Activated CD4-positive, alpha-beta T cell treated with anti-CD3 and anti-CD28 coated beads, Interleukin-2, Interleukin-6, amounts not matched to agents 100 ng/mL and 50 ng/mL, durations not matched to agents 16 hours and 8 hours (primary cell): Measurements from ENCODE around the gene SIAH1.

Source experiments
- DNase-seq: peaks from one replicate; pipeline ENCODE4 v3.0.0-alpha.2; 2020

Gene SIAH1

DNA sequence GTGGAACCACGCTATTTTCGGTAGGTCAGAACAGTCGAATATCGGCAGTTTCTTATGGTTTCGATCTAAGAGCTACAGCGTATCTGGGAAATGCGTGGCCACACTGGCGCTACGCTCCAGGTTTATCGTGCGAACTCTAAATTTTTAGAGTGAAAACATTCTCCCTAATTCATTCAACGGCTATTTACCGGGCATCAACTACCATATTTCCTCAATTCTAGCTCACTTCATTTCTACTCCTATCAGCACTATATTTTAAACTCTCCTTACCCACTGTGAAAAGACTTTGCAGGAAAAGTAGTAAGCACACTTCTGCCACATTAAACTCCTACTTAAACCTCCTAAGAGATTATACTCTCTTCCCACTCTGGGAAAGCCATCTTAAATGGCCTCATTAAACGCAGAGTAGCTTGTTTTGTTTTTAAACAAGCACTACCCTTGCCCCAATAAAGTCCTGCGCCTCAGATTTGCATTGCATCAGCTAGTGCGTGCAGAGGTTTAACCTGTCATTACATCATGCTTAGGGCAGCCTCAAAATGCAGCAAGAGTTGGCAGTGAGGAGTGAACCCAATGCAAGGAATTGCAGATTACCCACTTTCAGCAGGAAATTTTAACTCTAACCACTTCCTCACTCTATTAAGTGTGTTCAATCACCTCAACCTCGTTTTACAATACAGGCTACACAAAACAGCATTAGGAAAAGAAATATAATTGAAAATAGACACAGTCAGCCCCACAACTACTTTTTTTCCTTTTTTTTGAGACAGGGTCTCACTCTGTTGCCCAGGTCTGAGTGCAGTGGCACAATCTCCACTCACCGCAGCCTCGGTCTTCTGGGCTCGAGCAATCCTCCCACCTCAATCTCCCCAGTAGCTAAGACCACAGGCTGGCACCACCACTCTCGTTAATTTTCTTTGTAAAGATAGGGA is 18.8 kb downstream of the SIAH1 start:
- DNase-seq, result peak; percentile 83

DNA sequence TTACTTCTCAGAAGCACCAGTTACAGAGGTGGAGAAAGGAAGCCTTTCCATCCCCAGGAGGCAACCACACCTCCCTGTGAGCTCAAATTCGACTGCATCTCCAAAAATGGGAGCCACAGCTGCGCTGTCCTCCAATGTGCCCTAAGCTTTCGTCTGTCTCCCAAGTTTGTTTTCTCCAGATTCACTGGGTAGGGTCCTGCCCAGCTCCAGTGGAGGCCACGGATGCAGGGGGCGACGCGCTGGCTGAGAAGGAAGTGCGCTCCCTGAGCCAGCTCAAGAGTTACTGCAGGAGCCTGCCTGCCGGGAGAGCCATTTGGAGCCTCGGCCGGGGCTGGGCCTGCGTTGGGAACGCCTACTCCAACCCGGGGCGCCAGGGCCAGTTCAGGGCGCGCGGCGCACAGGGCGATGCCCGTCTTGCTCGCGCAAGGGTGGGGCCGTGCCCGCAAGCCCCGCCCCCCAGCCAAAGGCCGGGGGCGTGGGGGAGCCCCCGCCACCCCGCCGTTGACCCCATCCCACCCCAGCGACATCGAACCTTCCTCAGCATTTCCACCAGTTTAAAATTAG is 19.5 kb downstream of the SIAH1 start:
- peak; percentile 91 for DNase-seq

DNA sequence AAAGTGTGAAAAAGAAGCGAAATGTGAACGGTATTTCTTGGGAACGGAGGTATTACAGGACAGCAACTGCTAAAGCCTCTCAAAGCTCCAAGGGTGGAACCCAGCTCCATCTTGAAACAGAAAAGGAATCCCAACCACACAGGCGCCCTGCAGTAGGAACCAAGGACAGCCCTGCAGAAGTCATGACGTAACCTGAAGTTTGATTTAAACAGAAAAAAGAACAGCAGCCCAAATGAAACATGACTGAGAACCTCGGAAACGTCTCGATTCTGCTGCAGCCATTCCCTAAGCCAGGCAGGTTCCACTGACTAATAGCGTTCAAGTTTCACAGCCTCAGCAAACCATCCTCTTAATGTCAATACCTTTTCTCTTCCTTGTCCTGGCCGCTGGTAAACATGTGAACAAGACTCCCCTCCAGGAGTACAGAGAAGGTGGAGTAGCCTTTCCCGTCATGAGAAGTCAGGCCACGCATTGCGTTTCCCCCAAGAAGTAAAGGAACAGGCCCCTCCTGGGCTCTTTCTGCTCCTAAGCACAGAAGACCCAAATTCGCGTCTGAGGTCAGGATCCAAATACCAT is 20.1 kb downstream of the SIAH1 start:
- no peak for DNase-seq

DNA sequence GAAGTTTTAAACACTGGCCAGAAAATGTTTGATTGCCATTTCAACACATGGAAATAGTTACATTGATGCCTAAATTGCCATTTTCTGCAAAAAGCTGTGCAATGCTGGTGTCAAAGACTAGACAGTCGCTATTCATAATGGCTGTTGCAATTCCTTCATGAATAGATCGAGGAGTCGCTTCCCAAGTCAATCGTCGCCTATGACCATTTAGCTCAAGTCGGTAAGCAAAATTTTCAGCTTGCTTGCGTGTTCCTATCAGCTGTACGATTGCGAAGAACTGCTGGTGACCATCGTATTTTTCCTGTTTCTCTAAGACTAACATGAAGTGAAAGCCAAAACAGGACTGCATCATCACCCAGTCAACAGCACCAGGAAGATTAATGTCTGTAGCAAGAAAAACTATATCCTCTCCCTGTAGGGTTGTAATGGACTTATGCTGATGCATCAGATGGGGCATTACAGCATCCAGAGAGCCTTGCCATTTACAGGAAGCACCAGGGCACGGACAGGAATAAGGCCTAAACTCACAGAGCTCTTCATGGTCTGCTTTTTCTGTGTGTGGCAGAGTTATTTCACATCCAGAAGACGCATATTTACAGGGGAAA is 23.6 kb downstream of the SIAH1 start:
- DNase-seq, result no peak

DNA sequence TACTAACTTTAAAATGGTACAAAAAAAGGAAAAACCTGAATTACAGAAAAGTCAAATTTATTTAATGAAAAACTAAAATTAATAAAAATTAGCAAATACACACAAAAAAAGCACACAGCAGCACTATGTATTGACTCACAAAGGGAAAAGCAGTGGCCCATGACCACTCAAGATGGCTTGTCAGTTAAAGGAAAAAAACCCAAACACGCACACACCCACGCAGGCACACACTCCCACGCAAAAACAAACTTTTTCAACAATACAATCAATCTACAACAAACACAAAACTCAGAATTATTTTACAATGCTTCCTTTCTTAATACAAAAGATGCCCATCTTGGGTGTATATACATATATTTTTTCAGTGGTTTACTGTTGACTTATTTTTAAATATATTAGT is 24.2 kb downstream of the SIAH1 start:
- no peak for DNase-seq

DNA sequence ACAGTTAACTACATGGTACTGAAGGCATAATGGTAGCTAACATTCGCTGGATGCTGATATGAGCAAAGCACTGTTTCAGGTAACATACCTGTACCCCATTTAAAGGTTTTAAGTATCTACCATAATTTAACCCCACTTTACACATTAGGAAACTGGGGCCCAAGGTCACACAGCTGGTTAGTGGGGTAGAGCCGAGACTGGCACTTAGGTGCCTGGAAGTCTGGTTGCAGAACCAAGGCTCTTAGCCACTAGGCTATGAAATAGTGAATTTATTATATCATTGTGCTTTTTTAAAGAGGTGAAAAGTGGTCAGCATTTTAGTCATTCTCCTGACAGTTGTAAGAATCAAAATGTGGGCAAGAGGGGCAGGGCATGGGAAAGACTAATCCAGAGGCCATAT is 25.2 kb downstream of the SIAH1 start:
- no peak for DNase-seq

DNA sequence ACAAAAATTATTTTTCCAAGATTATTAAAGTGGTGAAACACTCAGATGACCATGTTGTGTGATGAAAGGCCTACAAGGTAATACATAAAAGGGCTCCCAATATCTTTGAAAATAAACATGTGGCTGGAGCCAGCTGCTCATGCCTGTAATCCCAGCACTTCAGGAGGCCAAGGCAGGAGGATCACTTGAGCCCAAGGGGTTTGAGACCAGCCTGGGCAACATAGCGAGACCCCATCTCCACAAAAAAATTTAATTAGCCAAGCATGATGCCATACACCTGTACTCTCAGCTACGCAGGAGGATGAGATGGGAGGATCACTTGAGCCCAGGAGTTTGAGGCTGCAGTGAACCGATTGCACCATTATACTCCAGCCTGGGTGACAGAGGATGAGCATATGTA is 26.8 kb downstream of the SIAH1 start:
- no peak for DNase-seq

DNA sequence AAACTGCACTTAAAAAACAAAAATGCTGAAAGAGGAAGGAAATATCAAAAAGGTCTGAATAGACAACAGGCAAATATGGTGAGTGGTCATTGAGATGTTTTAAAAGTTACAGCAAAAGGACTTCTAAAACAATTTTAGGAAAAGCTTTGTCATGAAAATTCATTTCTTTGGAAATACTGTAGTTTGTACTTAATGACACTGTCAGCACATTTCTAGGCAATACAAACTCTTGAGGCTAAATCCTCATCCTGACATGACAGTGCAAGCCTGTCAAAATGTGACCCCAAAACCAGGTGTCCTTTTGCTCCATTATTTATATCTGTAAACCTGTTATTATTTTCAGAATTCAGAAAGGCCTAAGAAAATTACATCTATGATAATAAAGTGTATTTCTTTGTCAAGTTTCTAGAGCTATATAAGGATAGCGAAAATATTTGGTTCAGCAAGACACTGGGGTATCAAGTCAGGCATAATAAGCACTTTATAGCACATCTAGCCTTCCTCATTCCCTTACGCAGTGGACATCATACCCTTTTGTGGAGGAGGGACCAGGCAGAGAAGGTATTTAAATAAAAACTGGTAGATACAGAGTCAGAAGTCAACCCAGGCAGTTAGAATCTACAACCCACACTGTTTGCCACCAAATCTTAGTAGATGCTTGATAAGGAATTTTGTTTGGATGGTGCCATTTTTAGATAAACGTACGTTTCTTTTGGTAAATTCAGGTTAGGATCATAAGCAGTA is 28.4 kb downstream of the SIAH1 start:
- DNase-seq, result no peak

DNA sequence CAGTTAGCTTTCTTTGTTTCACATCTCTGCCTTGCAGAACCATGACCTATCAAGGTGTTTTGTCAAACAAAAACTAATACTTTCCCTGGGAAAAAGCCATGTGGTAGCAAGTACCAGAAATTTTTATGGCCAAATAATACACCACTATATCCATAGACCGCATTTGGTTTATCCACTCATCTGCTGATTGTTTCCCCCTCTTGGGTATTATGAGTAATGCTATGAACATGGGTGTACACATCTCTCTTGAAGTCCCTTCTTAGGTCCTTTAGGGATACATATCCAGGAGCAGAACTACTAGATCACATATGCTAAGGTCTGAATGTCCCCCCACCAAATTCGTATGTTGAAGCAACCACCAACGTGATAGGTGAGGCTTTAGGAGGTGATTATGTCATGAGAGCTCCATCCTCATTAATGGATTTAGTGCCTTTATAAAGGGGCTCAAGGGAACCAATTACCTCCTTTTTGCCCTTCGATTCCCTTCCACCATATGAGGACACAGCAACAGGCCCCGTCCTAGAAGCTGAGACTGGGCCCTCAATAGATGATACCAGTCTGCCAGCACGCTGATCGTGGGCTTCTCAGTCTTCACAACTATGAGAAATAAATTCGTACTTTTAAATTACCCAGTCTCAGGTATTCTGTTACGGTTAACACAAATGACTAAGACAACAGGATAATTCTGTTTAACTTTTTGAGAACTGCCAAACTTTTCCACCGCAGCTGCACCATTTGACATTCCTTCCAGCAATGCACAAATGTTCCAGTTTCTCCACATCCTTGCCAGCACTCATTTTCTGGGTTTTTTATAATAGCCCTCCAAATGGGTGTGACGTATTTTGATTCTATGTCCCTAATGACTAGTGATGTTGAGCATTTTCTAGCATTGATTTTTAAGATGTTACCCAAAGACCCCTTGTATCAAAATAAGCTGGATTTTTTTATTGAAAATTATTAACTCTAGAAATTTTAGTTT is 30.0 kb downstream of the SIAH1 start:
- DNase-seq, result no peak

DNA sequence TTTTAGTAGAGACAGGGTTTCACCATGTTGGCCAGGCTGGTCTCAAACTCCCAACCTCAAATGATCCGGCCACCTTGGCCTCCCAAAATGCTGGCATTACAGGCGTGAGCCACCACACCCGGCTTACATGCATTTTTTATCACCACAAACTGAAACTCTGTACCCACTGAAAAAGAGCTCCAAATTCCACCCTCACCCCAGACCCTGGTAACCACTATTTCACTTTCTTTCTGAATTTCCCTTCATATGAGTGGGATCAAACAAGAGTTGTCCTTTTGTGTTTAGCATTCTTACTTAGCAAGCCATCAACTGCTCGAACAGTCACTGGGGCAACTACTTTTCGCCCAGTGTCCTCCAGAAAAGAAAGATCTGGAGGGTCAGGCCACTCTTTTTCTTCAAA is 30.8 kb downstream of the SIAH1 start:
- DNase-seq, result peak; percentile 19

DNA sequence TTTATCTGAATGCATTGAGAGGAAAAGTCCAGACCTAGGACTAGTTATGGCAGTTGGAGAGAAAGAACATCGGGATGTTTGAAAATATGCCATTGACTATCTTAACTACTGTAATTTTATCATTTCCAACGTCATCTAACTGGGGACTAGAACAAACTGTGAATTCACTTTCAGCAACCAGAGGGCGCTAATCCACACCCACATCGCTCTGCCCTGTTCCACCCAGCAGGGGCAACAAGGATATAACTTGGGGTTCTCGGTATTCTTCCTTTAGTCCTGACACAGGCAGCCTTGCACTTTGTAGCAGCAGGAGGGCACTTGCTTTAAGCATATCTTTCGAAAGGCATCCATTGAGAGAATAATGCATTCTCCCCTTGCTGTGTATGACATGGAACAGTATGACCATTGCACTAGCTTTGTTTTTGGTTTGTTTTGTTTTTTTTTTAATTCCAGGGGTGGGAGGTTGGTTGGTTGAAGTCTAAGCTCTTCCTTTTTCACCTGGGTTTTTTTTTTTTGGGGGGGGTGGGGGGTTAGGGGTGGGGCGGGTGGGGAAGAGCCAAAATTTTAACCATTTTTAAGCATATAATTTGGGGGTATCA is 31.5 kb downstream of the SIAH1 start:
- DNase-seq, result peak; percentile 68

DNA sequence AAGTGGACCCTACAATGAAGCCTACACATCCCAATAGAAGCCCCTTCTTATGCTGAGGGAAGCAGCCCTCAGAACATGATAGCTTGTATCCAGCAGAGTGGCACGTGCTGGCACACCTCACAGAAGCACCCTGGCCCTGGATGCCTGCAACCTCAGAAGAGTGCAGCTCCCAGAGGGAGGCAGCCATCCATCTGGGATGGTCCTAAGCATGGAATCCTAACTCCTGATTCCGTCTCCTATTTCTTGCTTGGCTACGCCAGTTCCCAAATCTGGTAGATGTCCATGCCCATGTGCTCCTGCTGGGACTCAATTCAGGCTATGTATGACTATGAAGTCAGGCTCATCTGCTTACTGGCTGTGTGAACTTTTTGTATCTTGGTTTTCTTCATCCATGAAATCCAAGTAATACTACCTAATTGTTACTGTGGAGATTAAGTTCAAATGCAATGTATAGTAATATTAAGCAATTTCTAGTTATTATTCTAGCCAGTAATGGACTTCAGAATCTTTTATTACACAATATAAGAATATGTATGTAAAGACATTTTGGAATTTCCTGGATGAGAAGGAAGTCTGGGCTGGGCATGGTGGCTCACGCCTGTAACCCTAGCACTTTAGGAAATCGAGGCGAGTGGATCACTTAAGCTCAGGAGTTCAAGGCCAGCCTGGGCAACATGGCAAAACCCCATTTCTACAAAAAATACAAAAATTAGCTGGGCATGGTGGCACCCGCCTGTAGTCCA is 32.4 kb downstream of the SIAH1 start:
- no peak for DNase-seq

DNA sequence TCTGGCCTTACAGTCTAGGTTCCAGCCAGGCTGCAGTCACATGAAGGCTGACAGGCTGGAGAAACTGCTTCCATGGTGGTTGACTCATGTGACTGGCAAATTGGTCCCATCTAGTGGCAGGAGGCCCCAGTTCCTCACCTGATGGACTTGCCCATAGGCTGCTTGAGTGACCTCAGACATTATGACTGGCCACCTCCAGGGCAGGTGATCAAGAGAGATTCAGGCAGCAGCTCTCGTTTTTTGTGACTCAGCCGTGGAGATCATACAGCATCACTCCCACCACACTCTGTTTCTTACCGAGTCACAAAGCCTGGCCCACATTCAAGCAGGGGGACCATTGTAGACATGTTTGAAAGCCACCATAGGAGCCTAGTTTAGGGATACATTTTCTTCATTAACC is 34.5 kb downstream of the SIAH1 start:
- DNase-seq, result no peak

DNA sequence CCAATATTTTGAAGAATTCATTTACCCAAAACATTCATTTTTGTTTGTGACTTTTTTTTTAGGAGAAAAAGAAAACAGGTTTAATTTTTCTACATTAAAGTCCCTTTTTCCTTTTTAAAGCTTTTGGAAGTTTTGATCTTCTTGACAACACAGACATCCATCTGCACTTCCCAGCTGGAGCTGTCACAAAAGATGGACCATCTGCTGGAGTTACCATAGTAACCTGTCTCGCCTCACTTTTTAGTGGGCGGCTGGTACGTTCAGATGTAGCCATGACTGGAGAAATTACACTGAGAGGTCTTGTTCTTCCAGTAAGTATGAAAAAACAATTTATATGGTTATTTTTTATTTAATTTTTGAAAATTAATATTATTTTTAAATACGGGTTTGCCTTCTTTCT is 37.2 kb downstream of the SIAH1 start:
- DNase-seq, result no peak

DNA sequence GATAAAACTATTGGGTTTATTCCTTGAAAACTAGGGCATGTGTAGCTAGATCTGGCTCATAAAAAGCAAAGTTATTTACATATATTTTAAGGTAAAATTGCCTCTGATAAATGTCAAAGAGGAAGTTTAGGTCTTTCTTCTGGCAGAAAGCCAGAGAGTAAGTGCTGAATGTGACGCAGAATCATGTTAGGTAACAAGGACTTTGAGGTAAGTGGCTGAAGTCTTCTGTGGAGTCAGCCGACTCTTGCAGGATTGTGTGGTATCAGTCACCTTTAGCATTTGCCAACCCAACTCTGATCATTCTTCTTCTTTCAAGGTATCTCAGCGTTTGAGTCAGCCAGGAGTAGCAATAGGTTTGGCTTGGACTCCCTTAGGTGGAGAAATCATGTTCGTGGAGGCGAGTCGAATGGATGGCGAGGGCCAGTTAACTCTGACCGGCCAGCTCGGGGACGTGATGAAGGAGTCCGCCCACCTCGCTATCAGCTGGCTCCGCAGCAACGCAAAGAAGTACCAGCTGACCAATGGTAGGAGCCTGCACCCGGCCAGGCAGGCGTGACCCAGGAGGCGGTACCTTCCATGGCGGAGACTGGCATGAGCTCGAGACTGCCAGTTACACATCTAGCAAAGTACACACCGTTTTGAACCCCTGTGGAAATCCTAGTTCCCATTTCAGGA is 37.9 kb downstream of the SIAH1 start:
- no peak for DNase-seq

DNA sequence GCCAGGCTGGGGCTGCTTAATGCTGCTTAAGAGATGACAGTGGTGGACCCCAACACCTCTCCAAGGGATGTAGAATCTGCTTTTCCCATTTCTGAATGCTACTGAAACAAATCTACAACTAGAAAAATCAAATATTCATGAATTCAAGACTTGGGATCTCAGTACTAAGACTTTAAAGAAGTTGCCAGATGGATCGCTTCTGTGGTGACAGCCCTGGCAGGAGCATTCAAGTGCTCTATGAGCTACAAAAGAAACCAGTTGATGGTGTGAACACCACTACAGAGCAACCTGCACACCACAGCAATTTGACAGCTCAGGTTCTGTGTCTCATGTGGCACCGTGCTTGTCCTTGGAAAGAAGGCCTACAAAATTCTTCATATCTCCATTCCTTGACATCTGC is 42.6 kb downstream of the SIAH1 start:
- no peak for DNase-seq

DNA sequence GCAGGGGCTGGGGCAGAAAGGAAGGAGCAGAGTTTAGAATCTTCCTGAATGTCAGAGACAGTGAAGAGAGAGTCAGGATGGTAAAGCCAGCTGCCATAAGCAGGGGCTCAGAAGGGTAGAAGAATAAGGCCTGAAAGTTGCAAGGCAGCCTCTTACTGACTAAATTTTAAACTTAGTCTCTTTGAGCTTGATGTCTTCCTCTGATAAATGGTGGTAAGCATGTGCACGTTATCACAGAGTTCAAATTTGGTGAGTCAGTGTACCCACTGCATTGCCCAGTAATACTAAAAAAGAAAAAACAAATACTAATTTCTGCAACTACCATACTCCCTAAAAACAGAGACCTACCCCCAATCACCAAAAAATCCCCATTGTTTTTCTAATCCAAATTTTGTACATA is 45.2 kb downstream of the SIAH1 start:
- DNase-seq, result peak; percentile 15

DNA sequence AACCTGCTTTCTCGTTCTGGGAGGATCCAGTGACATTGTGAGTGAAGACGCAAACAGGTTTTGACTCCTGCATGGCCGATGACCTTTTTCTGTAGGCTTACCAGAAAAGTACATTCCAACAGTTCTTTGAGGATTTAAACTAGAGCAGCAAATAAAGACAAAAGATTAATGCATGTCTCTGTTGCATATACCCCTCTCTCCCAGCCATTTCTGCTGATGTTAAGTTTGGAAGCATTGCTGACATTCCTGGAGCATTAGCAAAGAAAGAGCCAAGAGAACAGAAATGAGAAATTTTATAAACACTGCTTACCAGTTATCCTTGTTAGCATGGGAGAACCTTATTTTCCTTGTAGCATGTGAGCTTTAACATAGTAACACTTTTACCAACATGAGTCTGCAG is 49.3 kb downstream of the SIAH1 start:
- no peak for DNase-seq

DNA sequence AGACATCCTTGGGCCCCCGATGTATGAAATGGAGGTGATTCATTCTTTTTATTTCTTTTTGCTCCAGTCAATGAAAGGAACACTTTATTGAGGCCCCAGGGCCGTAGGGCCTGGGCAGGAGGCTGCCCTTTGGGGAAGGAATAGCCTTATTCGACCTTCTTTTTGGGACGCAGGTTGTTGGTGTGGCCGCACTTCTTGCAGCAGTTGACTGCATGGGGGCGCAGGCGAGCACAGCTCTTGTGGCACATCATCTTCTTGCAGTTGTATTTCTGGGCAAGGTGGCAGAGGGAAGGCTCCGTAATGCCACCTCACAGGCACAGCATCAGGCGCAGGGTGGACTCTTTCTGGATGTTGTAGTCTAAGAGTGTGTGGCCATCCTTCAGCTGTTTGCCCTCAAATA is 50.9 kb downstream of the SIAH1 start:
- no peak for DNase-seq

DNA sequence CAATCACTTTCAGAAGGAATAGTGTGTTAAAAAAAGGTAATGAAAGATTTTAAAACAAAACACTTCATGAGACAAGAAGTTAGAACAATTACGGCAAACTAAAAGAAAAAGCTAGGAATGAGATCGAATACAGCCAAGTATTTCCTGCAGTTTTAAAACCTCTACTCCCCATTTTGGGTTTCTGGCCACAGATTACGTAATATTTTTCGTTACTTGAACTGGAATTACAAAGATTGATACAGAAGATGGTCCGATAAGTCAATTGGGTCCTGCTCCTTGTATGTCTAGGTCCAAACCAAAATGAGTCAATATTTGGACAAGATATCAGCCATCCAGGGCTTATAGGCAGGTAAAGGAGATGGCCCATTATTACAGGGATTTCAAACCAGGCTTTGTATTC is 52.2 kb downstream of the SIAH1 start:
- DNase-seq, result no peak
